ENCODE data around the gene SLC28A1.

- TF ChIP-seq CTCF (IDR thresholded peaks at IDR 0.05), result no peak
- no peak; the same call in 1 of the 2 replicates for TF ChIP-seq POLR2AphosphoS5 (IDR thresholded peaks at IDR 0.05; ENCODE audit: low read depth, low read length)
- TF ChIP-seq REST (IDR thresholded peaks at IDR 0.05; ENCODE audit: insufficient read depth in 1 of 2, low read depth in 2 of 2, low read length in 1 of 2), result no peak
- TF ChIP-seq TCF7L2 (IDR thresholded peaks at IDR 0.05; ENCODE audit: low read depth, low read length), result no peak
- no peak; the same call in 1 of the 2 replicates for TF ChIP-seq SIN3A (IDR thresholded peaks at IDR 0.05; ENCODE audit: borderline replicate concordance, insufficient read depth, low read depth, low read length)
Observed at GRCh38 chr15:84981711-84982300, 97.3 kb downstream of the SLC28A1 start, which contains the start of gene PDE8A.

Measured in Panc1 (cell line).